GM23338 (cell line): ENCODE data around the gene LRBA. TPM values are rescaled to one million over a fixed set of nuclear protein-coding genes. Genes with fewer than 3 reads are reported as not detected.

Experiments
- CREB1 ChIP-seq: fragments of 250-450 bp; sonication (Bioruptor Pico); IDR thresholded peaks from 2 replicates; pipeline ENCODE4 v1.5.0; 2020; ENCODE audit warnings: low read depth, mild to moderate bottlenecking, moderate library complexity
- CTCF ChIP-seq, 2 experiments: fragments of 200-600 bp in 1 of 2; sonication (generic) in 1 of 2; conservative IDR thresholded peaks; 2 replicates each; pipeline versions ENCODE4 v1.5.1 to v1.6.1; 2016 to 2017; ENCODE audit warnings: antibody characterized with exemption in 2 of 2, low read depth in 2 of 2, mild to moderate bottlenecking in 2 of 2, moderate library complexity in 1 of 2
- ETS1 ChIP-seq: IDR thresholded peaks from 2 replicates; pipeline ENCODE4 v1.6.1; 2016; ENCODE audit warnings: antibody characterized with exemption
- EZH2phosphoT487 ChIP-seq: fragments of 200-600 bp; sonication (generic); IDR thresholded peaks from one replicate; pipeline ENCODE4 v1.8.1; 2018; ENCODE audit warnings: antibody characterized with exemption; ENCODE audit not compliant: unreplicated experiment
- JUNB ChIP-seq: IDR thresholded peaks from one replicate; pipeline ENCODE4 v1.6.1; 2016; ENCODE audit warnings: antibody characterized with exemption; ENCODE audit not compliant: unreplicated experiment
- NANOG ChIP-seq: IDR thresholded peaks from 2 replicates; pipeline ENCODE4 v1.6.1; 2016; ENCODE audit warnings: antibody characterized with exemption, borderline replicate concordance
- STAT1 ChIP-seq: IDR thresholded peaks from one replicate; pipeline ENCODE4 v1.6.1; 2016; ENCODE audit warnings: antibody characterized with exemption; ENCODE audit not compliant: unreplicated experiment
- ZNF114 ChIP-seq: fragments of 250-450 bp; sonication (Bioruptor Pico); IDR thresholded peaks from 2 replicates; pipeline ENCODE4 v1.5.0; 2020; ENCODE audit warnings: mild to moderate bottlenecking, moderate library complexity
- ZNF462 ChIP-seq: fragments of 250-450 bp; sonication (Bioruptor Pico); IDR thresholded peaks from 2 replicates; pipeline ENCODE4 v1.5.0; 2020; ENCODE audit warnings: mild to moderate bottlenecking, moderate library complexity
- polyA plus RNA-seq: library from polyadenylated mRNA; unstranded; fragments of >200 nt; fragmentation: Nextera tagmentation; extraction: Ambion mirVana; gene quantifications from 2 replicates; pipeline ENCODE4 v1.2.1, GENCODE V29; 2016
- total RNA-seq: library from RNA; depleted of rRNA; stranded (reverse); fragments of >200 nt; shearing (Covaris generic); gene quantifications from 2 replicates; pipeline ENCODE4 v1.2.3, GENCODE V29; 2014

The LRBA gene
- total and polyA plus RNA-seq, 2 experiments from 2014 or later: 23.3 to 126 TPM

- TF ChIP-seq ZNF462 (no peak), ZNF114 (CRISPR knock-in tag) (no peak), CREB1 (CRISPR knock-in tag) (no peak), CTCF (conservative IDR thresholded peaks at IDR 0.05; ENCODE audit: low read depth in 2 of 2) (no peak), STAT1 (no peak), ETS1 (no peak), JUNB (no peak), EZH2phosphoT487 (no peak), NANOG (no peak)
Measured at GRCh38 chr4:150713251-150713650, 301.8 kb downstream of the LRBA start (continued).
